Smooth muscle cell (in vitro differentiated cells): Measurements from ENCODE around the gene GOLGA1. TPM values are rescaled to one million over a fixed set of nuclear protein-coding genes. Genes with fewer than 3 reads are reported as not detected.
"Not testable (repeated sequence)": the region's sequence is repeated elsewhere in the genome, so short reads cannot be mapped to it uniquely, and the experiment has no call there.

Source experiments
- DNase-seq: peaks from one replicate; lab custom pipeline; 2025; ENCODE audit not compliant: unreplicated experiment; lab: John Stamatoyannopoulos, UW
- H2AFZ ChIP-seq: fragments of 200-600 bp; sonication (generic); 2 replicates; pipeline ENCODE4 v1.6.0; 2016; ENCODE audit warnings: antibody characterized with exemption, low read depth, mild to moderate bottlenecking
- H3F3A ChIP-seq: fragments of 200-600 bp; sonication (generic); 2 replicates; pipeline ENCODE4 v1.6.0; 2017; ENCODE audit warnings: antibody characterized with exemption, low read depth
- H3K27ac ChIP-seq: fragments of 200-600 bp; sonication (generic); 2 replicates; pipeline ENCODE4 v1.5.1; 2016; ENCODE audit warnings: low read depth, mild to moderate bottlenecking
- H3K27me3 ChIP-seq: fragments of 200-600 bp; sonication (generic); 2 replicates; pipeline ENCODE4 v1.6.1; 2016; ENCODE audit warnings: low read depth, mild to moderate bottlenecking
- H3K36me3 ChIP-seq: fragments of 200-600 bp; sonication (generic); 2 replicates; pipeline ENCODE4 v1.5.1; 2016; ENCODE audit warnings: low read depth
- H3K4me1 ChIP-seq: fragments of 200-600 bp; sonication (generic); 2 replicates; pipeline ENCODE4 v1.5.1; 2016; ENCODE audit warnings: low read depth
- H3K4me2 ChIP-seq: fragments of 200-600 bp; sonication (generic); 2 replicates; pipeline ENCODE4 v1.6.0; 2016; ENCODE audit warnings: mild to moderate bottlenecking
- H3K4me3 ChIP-seq: fragments of 200-600 bp; sonication (generic); 2 replicates; pipeline ENCODE4 v1.5.1; 2016; ENCODE audit warnings: mild to moderate bottlenecking
- H3K79me2 ChIP-seq: fragments of 200-600 bp; sonication (generic); 2 replicates; pipeline ENCODE4 v1.6.0; 2016; ENCODE audit warnings: low read depth, mild to moderate bottlenecking
- H3K9ac ChIP-seq: fragments of 200-600 bp; sonication (generic); 2 replicates; pipeline ENCODE4 v1.6.0; 2016; ENCODE audit warnings: low read depth
- H3K9me3 ChIP-seq: fragments of 200-600 bp; sonication (generic); replicated peaks from 2 replicates; pipeline ENCODE4 v1.5.1; 2016; ENCODE audit warnings: low read depth
- H4K20me1 ChIP-seq: fragments of 200-600 bp; sonication (generic); 2 replicates; pipeline ENCODE4 v1.6.0; 2016; ENCODE audit warnings: low read depth
- CTCF ChIP-seq: fragments of 200-600 bp; sonication (generic); IDR thresholded peaks from 2 replicates; pipeline ENCODE4 v1.5.1; 2017; ENCODE audit warnings: borderline replicate concordance, mild to moderate bottlenecking, antibody characterized with exemption; ENCODE audit not compliant: insufficient read depth, poor library complexity, severe bottlenecking
- WGBS: methylation state at CpG from one replicate; pipeline ENCODE4 v1.1.7; 2016; ENCODE audit warnings: low lambda C conversion rate; 5-methylcytosine and 5-hydroxymethylcytosine counted together
- polyA plus RNA-seq: library from polyadenylated mRNA; unstranded; fragments of >200 nt; fragmentation: Nextera tagmentation; extraction: Ambion mirVana; gene quantifications from 2 replicates; pipeline ENCODE4 v1.2.1, GENCODE V29; 2016
- total RNA-seq: library from RNA; depleted of rRNA; stranded (reverse); fragments of >200 nt; gene quantifications from 2 replicates; pipeline ENCODE4 v1.2.3, GENCODE V29; 2014

The GOLGA1 gene
- total and polyA plus RNA-seq, 2 experiments from 2014 or later: 6.8 to 11.0 TPM

- H3K9ac ChIP-seq: no peak overlapping the region
- H3K4me3 ChIP-seq: no peak overlapping the region
- H2AFZ ChIP-seq: no peak overlapping the region
- no peaks in the 10 kb centered on the region for H3F3A ChIP-seq
- no peaks in the 10 kb centered on the region for H4K20me1 ChIP-seq
- no peaks in the 10 kb centered on the region for H3K4me1 ChIP-seq
- no peak overlapping the region for H3K27ac ChIP-seq
- H3K79me2 ChIP-seq: no peaks in the 10 kb centered on the region
- H3K27me3 ChIP-seq: no peaks in the 10 kb centered on the region
- H3K36me3 ChIP-seq: no peaks in the 10 kb centered on the region
- H3K4me2 ChIP-seq: no peak overlapping the region
- TF ChIP-seq CTCF: no peak
- WGBS: 95% methylated on average over 2 of the region's 2 CpGs
- no peaks in the 10 kb centered on the region for H3K9me3 ChIP-seq
- DNase-seq: no peak
Measured at GRCh38 chr9:124960409-124960752, 19.5 kb upstream of the GOLGA1 start.

GRCh38 chr9:124959671-124960408 is 19.0 kb upstream of the GOLGA1 start:
- 97% methylated on average over 9 of the region's 9 CpGs for WGBS
- H3K4me1 ChIP-seq, H3F3A ChIP-seq, H3K27me3 ChIP-seq, DNase-seq, H3K4me3 ChIP-seq, H3K9me3 ChIP-seq, H3K4me2 ChIP-seq, H3K36me3 ChIP-seq, H3K27ac ChIP-seq, H3K79me2 ChIP-seq, H4K20me1 ChIP-seq, H2AFZ ChIP-seq, H3K9ac ChIP-seq: not testable (repeated sequence)

- Histone ChIP-seq H3K27me3 (no peaks in the 10 kb centered on the region), H4K20me1 (no peaks in the 10 kb centered on the region), H3K9me3 (no peaks in the 10 kb centered on the region), H3K36me3 (no peaks in the 10 kb centered on the region), H2AFZ (no peak overlapping the region), H3K4me3 (no peak overlapping the region), H3F3A (no peaks in the 10 kb centered on the region), H3K79me2 (no peaks in the 10 kb centered on the region), H3K9ac (no peak overlapping the region), H3K4me1 (no peaks in the 10 kb centered on the region), H3K27ac (no peak overlapping the region), H3K4me2 (no peak overlapping the region)
- TF ChIP-seq CTCF: no peak
- 97% methylated on average over 1 of the region's 1 CpG for WGBS
- no peak for DNase-seq
Measured at GRCh38 chr9:124954255-124954654, 13.4 kb upstream of the GOLGA1 start.

GRCh38 chr9:124950050-124950718 is 9.3 kb upstream of the GOLGA1 start:
- Histone ChIP-seq H3K27me3 (no peaks in the 10 kb centered on the region), H3K4me1 (no peaks in the 10 kb centered on the region), H3K9me3 (no peaks in the 10 kb centered on the region), H3F3A (no peaks in the 10 kb centered on the region), H3K4me2 (no peak overlapping the region), H3K27ac (no peak overlapping the region), H4K20me1 (no peaks in the 10 kb centered on the region), H3K4me3 (no peak overlapping the region), H3K36me3 (no peaks in the 10 kb centered on the region), H3K9ac (no peak overlapping the region), H3K79me2 (no peaks in the 10 kb centered on the region), H2AFZ (no peak overlapping the region)
- no peak for TF ChIP-seq CTCF
- no peak for DNase-seq
- 89% methylated on average over 3 of the region's 3 CpGs for WGBS
